HG03097 (cell line): Measurements from ENCODE around the gene STOML3.
"Not testable (repeated sequence)": the region's sequence is repeated elsewhere in the genome, so short reads cannot be mapped to it uniquely, and the experiment has no call there.

Experiments
- ATAC-seq: cut with Tn5 transposase; IDR thresholded peaks from one replicate; pipeline ENCODE4 v1.9.1; 2021; ENCODE audit not compliant: unreplicated experiment, low FRiP score

Gene STOML3, protein sequence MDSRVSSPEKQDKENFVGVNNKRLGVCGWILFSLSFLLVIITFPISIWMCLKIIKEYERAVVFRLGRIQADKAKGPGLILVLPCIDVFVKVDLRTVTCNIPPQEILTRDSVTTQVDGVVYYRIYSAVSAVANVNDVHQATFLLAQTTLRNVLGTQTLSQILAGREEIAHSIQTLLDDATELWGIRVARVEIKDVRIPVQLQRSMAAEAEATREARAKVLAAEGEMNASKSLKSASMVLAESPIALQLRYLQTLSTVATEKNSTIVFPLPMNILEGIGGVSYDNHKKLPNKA

DNA sequence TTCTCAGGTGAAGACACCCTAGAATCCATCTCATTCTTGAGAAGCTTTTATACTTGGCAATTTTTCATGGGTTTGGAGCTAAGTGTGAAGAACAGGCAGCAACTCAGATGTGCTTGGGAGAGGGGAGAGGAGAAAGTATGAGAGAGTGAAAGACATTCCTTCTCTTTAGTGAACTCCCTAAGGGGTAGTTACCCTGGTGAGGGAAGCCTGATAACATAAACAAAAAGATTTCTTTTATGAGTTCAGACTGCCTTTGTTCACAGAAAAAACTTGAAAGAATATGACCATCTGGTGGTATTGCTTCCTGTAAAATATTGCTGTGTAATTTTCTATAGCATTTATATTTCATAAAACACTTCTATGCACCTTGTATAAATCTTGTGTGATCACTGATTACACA is at the start of gene STOML3:
Gene STOML3, minus strand, starts transcription at position 139 of the 400 bp plus-strand sequence. Its CDS starts 110 bp downstream, at position 29.
- no peak for ATAC-seq

DNA sequence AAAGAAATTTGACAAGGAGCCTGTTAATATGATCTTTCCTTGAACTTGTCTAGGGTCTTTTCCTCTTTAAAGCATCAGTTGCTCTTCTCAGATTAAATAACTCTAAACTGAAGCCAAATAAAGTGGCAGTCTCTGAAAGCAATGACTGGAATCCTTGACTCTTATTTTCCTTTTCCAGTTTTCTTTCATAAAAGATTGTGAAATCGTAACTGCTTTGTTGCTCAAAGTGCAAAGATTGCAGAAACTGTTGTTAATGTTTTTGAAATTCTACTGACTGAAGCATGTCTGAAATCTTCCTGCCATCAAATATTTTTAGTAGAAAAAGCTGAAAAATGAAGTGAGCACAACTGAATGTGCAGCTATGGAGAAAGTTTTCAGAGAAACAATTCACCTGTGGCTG is 49.6 kb upstream of the STOML3 start:
- ATAC-seq: no peak

DNA sequence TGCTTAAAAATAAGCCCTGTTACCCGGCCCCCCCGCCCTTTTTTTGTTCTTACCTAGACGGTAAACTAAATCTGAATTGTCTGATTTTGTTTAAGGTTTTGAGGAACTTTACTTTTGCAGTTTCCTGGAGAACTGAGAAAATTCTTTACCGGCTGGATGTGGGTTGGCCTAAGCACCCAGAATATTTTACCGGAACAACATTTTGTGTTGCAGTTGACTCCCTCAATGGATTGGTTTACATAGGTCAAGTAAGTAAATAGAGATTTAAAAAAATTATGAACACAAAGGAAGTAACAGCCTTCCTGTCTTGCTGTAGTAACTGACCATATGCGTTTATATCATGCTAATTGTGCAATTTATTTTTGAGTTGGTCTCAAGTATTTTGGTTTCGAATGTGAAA is 48.4 kb upstream of the STOML3 start:
- ATAC-seq: no peak

DNA sequence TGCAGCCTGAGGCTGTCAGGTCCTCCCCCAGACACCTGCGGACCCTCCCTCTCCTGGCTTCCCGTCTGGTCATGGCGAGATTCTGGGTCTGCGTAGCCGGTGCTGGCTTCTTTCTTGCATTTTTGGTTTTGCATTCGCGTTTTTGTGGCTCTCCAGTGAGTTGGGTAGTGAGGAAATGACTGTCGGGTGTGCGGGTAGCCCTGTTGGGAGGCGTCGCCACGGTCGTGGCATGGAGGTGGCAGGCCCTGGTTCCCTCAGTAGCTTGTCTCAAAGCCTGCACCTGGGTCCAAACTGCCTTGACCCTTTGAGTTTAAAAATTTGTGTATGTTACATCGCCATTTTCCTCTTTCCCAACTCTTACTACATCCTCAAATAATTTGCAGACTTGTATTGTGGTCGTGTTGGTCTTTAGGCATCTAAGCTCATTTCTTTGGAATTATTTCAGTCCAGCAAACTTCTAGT is 48.0 kb upstream of the STOML3 start:
- peak; percentile 12 for ATAC-seq

DNA sequence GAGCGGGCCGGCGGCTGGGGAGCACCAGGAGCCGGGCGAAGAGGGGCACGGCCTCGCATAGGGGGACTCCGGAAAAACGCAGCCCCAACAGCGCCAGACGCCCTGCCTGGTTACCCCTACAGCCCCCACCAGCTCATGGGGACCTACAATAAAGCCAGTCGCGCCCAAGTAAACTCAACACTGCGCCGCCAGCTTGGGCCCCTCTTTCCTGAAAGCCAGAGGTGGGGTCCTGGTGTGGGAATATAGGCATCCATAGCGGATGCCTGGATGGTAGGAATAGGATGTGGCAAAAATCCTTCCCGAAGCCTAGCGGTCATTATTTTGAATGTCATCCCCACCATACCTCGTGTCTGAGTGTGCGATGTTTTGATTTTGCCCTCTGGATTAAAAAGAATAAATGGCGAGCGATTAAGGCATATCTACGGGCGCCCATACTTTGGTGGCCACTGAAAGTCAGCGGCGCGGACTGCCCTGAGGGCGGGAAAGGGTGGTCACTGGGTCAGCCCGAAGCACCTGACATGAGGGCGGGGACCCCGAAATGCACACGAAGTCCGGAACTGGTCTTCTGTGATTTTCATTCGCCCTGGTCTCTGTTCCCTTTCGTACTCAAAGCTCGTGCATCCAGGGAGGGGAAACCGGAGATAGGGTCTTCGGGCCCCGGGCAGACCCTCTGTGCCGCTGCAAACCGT is 47.4 kb upstream of the STOML3 start, which contains the start of the genes NHLRC3 and PROSER1:
Gene NHLRC3, plus strand, starts transcription at position 577 of the 689 bp plus-strand sequence. CDS start 184 bp downstream, outside the sequence.
Gene PROSER1, minus strand, starts transcription at position 210 of the 689 bp plus-strand sequence. CDS start 847 bp downstream, outside the sequence.
- peak; percentile 65 for ATAC-seq

DNA sequence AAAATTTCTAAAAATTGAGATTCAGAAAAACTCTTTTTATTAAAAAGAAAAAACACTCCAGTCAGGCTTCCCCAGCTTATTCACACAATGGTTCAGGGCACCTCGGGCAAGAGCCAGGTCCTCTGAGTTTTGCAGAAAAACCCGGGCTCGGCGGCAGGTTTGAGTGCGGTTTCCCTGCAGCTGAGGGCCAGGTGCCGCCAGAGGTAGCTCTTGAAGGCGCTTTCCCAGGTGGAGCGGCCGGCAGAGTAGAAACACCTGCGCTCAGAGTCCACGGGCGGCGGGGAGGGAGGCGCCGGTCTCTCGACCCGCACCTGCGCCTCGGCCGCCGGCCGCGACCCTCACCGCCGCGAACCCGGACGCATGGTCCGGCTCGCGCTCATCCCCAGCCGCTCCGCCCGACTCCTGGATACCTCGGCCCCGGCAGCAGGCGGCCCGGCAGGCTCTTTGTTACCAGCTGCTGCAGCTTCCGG is 46.8 kb upstream of the STOML3 start:
- no peak for ATAC-seq

DNA sequence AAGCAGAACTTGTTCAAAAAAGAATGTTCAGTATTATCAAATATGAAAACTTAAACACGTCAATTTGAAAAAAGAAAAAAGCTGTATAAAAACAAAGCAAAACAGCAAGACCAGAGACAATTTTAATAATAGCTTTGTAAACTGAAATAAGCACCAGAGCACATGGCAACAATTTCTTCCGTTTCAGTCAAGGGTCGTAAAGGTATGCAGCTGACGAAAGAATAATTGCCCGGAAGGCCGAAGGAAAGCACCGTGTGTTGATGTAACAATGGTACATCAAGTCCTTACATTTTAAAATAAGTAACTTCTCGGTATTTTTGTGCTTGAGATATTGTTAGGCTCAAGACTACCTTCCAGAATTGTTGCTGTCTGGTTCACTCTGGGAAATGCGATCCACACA is 45.6 kb upstream of the STOML3 start:
- no peak for ATAC-seq

DNA sequence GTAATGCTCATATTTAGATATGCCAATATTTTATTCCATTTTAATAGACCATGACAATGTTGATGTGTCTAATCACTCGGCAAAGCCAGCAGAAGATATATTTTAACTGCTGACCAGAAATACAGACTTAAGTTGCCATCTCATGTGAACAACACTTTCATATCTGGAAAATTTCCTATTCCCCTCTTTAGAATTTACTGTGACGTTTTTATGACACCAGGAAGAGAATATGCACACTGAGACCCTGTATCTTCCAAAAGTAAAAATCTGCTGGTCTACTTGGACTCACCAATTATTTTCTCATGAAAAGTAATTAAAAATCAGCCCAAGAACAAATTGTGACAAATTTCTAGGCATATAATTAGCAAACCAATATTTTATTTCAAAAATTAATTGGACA is 45.2 kb upstream of the STOML3 start:
- ATAC-seq: no peak

DNA sequence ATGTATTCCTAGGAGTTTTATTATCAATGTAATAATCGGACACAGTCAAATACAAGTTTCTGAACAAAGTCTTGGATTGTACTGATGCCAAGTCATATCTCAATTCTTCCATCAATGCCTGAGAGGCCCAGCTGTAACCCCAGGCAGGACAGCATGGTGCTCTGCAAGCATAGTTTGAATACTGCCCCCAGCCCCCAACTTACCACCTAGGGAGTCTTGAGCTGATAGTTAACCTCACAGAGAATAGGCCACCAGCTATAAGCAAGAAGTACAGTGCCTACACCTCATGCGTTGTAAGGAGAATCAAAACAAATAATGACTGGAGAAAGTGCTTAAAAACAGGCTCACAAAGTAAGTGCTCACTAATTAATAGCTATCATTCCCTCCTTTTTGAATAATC is 44.6 kb upstream of the STOML3 start:
- no peak for ATAC-seq

DNA sequence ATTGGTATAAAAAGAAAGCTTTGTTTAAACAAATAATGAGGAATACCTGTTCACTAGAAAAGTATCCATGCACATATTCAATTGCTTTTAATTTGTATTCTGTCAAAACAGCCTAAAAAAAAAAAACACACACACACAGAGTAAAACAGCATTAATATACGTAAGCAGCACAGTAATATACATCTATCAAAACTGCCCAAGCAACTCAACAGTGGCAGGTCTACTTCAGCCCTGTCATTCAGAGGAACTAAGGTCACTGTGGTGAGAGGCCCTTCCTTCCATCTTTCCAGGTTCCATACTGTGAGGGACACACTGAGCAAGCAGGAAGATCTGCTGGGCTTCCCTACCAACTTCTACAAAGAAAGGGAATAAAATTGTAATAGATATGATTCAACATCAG is 43.5 kb upstream of the STOML3 start:
- ATAC-seq: no peak

DNA sequence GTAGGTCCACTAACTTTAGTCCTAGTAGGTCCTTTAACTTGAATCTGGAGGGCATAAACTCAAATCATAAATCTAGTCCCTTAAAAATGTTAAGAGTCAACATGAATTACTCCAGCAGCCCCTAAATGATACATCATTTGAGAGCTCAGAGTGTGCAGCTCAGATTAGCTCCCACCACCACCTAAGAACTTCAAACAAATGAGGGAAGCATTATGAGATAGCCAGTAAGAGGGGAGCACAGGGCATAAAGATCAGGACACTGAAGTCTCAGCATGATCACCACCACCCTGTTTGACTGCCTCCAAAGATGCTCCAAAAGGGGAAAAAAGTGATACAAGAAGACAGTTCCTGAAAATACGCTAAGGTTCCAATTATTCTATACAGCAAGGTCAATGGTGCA is 41.5 kb upstream of the STOML3 start:
- no peak for ATAC-seq

DNA sequence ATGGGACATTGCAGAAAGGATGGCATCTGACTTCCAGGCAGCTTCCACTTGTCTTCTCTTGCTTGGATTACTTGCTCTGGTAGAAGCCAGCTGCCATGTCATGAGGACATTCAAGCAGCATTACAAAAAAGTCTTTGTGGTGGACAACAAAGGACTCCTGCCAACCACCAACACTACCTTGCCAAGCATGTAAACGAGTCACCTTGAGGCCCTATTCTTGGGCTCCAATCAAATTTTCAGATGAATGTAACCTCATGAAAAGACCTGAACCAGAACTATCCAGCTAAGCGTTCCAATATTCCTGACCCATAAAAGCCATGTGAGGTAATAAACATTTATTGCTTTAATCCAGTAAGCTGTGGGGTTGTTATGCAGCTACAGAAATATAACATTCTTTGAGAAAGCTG is 34.8 kb upstream of the STOML3 start:
- ATAC-seq: no peak

DNA sequence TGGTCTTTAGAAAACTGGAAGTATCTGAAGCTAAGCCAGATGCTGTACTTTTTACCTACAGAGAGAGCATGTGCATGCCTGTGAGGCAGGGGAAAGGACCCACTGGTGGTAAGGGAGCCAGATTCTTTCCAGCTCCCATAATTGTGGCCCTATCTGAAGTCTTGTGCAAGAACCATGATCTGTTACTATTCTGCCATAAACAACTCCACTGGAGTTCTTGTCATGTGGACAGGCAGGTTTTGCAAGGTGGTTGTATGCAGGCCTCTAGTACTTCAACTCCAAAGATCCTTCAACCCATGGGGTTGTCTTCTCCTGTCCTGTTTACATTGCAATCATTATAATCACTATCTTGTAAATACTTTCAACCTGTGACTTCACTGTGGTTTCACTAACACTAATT is 33.1 kb upstream of the STOML3 start:
- no peak for ATAC-seq

DNA sequence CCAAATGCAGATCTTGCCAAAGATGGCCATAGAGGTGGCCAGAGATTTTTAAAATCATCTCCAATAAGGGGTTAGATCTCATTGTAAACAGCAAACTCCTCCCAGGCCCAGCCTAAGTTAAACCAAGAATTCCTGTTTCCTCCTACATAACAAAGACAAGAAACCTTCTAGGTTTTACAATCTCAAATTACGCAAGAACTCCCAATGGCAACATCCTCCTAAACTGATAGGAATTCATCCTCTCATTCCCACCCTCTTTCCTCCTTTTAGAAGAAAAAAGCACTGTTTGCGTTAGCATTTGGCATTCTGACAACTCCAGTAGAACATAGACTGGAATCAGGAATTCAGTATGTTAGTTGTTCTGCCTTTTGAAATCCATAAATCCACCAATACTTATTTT is 32.7 kb upstream of the STOML3 start:
- no peak for ATAC-seq

DNA sequence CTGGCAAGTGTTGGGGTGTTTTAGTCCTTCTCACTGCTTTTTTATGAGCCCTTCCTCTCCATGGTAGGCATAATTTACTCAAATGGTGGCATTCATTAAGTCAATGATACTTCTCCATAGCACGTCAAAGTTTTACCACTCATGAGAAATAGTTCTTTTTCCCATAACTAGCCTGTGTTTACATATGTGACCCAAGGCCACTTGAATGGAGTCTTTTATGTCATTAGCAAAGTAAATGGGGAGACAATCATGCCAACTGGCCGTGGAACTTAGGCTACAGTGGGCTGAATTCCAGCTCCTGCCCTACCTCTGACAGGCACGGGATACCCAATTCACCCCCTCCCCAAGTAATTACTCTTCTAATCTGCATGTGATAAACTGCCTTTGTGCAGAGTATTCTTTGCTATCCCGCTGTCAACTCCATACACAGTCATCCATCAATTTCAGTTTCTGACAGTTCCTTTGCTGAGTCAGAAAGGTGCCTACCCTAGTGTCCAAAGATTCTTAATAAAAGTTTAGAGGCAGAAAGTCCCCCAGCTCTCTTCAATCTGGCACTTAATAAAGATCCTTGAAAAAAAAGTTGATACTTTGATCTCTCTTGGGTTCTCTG is 30.3 kb upstream of the STOML3 start:
- ATAC-seq: no peak

DNA sequence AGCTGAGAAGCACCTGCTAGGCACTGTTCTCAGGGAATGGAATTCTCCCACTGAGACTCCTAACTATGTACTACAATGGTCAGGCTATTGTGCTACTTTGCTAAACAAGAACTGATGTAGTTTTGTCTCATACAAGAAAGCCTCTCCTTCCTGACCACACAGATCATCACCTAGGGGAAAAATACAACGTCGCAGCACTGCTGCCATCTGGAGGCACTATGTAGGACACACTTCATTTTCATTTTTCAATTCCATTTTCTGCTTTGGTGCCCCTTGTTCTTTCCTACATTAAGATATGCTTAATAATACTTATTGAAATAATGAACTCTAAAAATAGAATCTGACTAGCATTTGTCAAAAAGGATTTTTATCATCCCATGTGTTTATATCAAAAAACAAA is 26.2 kb upstream of the STOML3 start:
- ATAC-seq: peak; percentile 68

DNA sequence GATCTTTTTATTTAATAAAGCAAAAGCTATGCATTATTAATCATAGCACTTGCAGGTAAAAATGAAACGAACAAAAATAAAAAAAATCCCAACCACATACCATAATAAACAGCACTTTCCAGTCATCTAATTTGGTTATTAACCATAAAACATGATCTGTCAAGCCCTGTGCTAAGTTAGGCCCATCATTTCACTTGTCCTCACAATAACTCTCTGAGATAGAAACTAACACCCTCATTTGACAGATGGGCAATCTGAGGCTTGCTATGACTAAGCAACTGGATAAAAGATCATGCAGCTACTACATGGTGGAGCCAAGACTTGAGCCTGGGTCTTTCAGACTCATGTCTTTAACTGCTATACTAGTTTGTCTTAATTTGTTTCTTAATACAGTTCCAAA is 25.5 kb upstream of the STOML3 start:
- ATAC-seq: peak; percentile 60

DNA sequence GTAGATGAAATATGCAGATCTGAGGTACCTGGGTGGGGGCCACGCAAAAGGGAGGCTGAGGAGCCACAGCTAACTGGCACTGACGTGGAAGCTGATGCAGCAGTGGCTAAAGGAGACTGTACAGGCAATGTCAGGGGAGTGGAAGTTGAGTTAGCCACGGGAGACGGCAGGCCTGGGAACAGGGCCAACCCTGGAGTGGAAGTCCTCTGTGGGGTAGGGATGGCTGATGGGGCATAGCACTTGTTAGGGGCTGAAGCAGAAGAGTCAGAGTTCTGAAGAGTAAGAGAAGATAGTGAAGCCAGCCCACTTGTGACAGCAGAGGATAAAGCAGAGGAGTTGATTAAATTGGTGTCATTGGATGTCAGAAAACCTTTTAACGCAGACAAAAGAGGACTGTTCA is 22.8 kb upstream of the STOML3 start:
- ATAC-seq: no peak

DNA sequence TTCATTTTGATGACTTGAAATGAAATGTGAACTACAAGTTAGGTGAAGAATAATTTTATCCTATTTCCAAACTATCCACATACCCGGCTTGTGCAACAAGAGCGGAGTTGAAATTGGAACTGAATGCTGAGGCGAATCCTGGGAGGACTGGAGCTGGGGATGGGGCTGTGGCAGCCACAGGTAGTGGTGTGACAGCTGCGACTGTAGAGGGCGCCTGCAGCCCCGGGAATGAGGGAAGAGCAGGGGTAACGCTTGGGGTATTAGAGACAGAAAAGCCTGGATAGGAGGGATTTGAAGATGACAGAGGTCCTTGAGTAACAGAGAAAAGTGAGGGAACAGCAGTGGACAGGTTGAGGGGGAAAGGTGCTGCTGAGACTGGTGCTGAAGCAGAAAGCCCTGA is 22.0 kb upstream of the STOML3 start:
- ATAC-seq: no peak

DNA sequence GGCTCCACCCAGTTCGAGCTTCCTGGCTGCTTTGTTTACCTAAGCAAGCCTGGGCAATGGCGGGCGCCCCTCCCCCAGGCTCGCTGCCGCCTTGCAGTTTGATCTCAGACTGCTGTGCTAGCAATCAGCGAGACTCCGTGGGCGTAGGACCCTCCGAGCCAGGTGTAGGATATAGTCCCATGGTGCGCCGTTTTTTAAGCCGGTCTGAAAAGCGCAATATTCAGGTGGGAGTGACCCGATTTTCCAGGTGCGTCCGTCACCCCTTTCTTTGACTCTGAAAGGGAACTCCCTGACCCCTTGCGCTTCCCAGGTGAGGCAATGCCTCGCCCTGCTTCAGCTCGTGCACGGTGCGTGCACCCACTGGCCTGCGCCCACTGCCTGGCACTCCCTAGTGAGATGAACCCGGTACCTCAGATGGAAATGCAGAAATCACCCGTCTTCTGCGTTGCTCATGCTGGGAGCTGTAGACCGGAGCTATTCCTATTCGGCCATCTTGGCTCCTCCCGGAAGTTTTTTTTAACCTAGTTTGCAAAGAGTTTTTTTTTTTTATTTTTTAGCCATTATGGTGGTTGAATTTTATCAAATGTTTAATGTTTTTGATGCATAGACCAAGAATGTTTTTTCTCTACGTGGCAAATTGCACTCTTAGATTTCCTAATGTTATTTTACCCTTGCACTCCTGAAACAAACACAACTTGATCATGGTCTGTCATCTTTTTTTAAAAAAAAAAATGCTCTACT is 15.9 kb upstream of the STOML3 start:
- not testable (repeated sequence) for ATAC-seq

DNA sequence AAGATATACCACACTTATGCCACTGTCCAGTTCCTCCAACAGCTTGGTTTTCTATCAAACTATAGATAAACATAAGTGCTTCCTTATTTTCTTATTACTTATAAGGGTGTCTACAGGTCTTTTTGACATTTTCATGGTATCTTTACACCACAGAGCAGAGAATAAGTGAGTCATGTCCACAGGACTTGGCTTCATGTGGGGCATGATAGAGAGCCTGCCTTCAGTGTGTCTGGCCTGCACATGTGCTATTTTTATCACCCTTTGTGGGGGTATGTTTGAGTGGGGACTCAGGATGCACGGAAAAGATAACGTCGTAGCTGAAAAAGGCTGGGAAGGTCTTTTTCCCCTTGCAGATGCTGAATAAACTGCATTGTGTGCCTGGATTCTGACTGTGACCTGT is 8.1 kb upstream of the STOML3 start:
- ATAC-seq: no peak
